HCT116 (cell line): ENCODE measurements around the gene FIP1L1. TPM values are rescaled to one million over a fixed set of nuclear protein-coding genes. Genes with fewer than 3 reads are reported as not detected.

Source experiments
- ATAC-seq: fragments of 200-7000 bp; cut with Tn5 transposase; 2 replicates; pipeline ENCODE4 v1.9.1; 2020; ENCODE audit warnings: mild to moderate bottlenecking, moderate library complexity
- BruUV-seq: library from RNA; stranded (reverse); fragments of 400-500 nt; replicated peaks from 2 replicates; lab custom pipeline; 2021; lab: Mats Ljungman, UMichigan
- CTCF ChIA-PET: fragments of 300-600 bp; sonication (Branson Sonifier 250); formaldehyde crosslinking; loops from one replicate; lab custom pipeline; 2021; ENCODE audit warnings: antibody characterized with exemption; lab: Charles Lee
- POLR2A ChIA-PET: fragments of 300-600, 350-600 bp; sonication (Branson Sonifier 250); formaldehyde crosslinking; loops from one replicate; lab custom pipeline; 2021; ENCODE audit warnings: antibody characterized with exemption; lab: Charles Lee
- RAD21 ChIA-PET, 2 experiments: fragments of 300-600 bp; sonication (Branson Sonifier 250); formaldehyde crosslinking; loops; one replicate each; lab custom pipeline; 2023; ENCODE audit warnings: low total read pairs in 2 of 2; ENCODE audit not compliant: uncharacterized antibody in 2 of 2, unreplicated experiment in 2 of 2, low non-redundant PET in 1 of 2; lab: Charles Lee
- DNase-seq: peaks from one replicate; pipeline ENCODE4 v3.0.0-alpha.2; 2010; ENCODE audit warnings: low read depth, low spot score
- H2AFZ ChIP-seq: fragments of 200-600 bp; shearing (Covaris generic), sonication (generic); 2 replicates; pipeline ENCODE4 v1.6.1; 2017; ENCODE audit warnings: low read depth, mixed run types, mixed read lengths, antibody characterized with exemption, low read length; ENCODE audit not compliant: poor library complexity, severe bottlenecking
- H3K27ac ChIP-seq: 2 replicates; pipeline ENCODE4 v1.5.1; 2012; ENCODE audit warnings: low read depth, low read length
- H3K27me3 ChIP-seq: fragments of 200-600 bp; sonication (generic); 2 replicates; pipeline ENCODE4 v1.6.1; 2016; ENCODE audit warnings: mixed run types, low read length, mixed read lengths; ENCODE audit not compliant: insufficient read depth
- H3K36me3 ChIP-seq, 2 experiments: fragments of 200-500 bp in 1 of 2; fragments of 200-600 bp in 1 of 2; sonication (Bioruptor generic) in 1 of 2; sonication (generic) in 1 of 2; 2 replicates each; pipeline versions ENCODE4 v1.5.1 to v1.6.1; 2014 to 2016; ENCODE audit warnings: low read length in 2 of 2, inconsistent platforms in 1 of 2, mixed read lengths in 1 of 2, mixed run types in 1 of 2; ENCODE audit not compliant: insufficient read depth in 2 of 2, control insufficient read depth in 1 of 2
- H3K4me1 ChIP-seq, 2 experiments: fragments of 200-600 bp in 1 of 2; sonication (generic) in 1 of 2; 2 replicates each; pipeline versions ENCODE4 v1.5.1 to v1.6.1; 2012 to 2017; ENCODE audit warnings: low read length in 2 of 2, inconsistent platforms in 1 of 2, mild to moderate bottlenecking in 1 of 2, mixed read lengths in 1 of 2, mixed run types in 1 of 2, moderate library complexity in 1 of 2; ENCODE audit not compliant: insufficient read depth in 2 of 2, control insufficient read depth in 1 of 2
- H3K4me2 ChIP-seq: fragments of 200-600 bp; sonication (generic); 2 replicates; pipeline ENCODE4 v1.6.1; 2017; ENCODE audit warnings: mixed run types, low read length, mixed read lengths
- H3K4me3 ChIP-seq, 2 experiments: fragments of 200-600 bp in 1 of 2; sonication (generic) in 1 of 2; replicated peaks in 1 of 2; 2 replicates each; pipeline ENCODE4 v1.5.1; 2011 to 2016; ENCODE audit warnings: low read length in 2 of 2, control low read depth in 1 of 2, low read depth in 1 of 2, mild to moderate bottlenecking in 1 of 2, mixed read lengths in 1 of 2, mixed run types in 1 of 2
- H3K79me2 ChIP-seq: fragments of 200-600 bp; sonication (generic); 2 replicates; pipeline ENCODE4 v1.6.1; 2017; ENCODE audit warnings: mild to moderate bottlenecking, mixed run types, low read length, moderate library complexity, mixed read lengths; ENCODE audit not compliant: insufficient read depth
- H3K9ac ChIP-seq: fragments of 200-600 bp; sonication (generic); 2 replicates; pipeline ENCODE4 v1.6.1; 2016; ENCODE audit warnings: low read length, mixed read lengths
- H3K9me2 ChIP-seq: fragments of 200-600 bp; sonication (generic), shearing (Covaris generic); 2 replicates; pipeline ENCODE4 v1.6.1; 2017; ENCODE audit warnings: mixed run types, mild to moderate bottlenecking, moderate library complexity; ENCODE audit not compliant: insufficient read depth
- H3K9me3 ChIP-seq, 2 experiments: fragments of 200-500 bp in 1 of 2; fragments of 200-600 bp in 1 of 2; sonication (Bioruptor generic) in 1 of 2; sonication (generic) in 1 of 2; 2 replicates each; pipeline ENCODE4 v1.6.1; 2014 to 2017; ENCODE audit warnings: low read length in 2 of 2, mixed read lengths in 2 of 2, inconsistent platforms in 1 of 2, low read depth in 1 of 2, mild to moderate bottlenecking in 1 of 2, mixed run types in 1 of 2, moderate library complexity in 1 of 2; ENCODE audit not compliant: control insufficient read depth in 1 of 2, insufficient read depth in 1 of 2
- H4K20me1 ChIP-seq: fragments of 200-600 bp; sonication (generic), shearing (Covaris generic); 2 replicates; pipeline ENCODE4 v1.6.1; 2017; ENCODE audit warnings: mixed run types, mild to moderate bottlenecking, moderate library complexity; ENCODE audit not compliant: insufficient read depth
- CBX3 ChIP-seq: IDR thresholded peaks from 2 replicates; pipeline ENCODE4 v1.6.1; 2012; ENCODE audit warnings: low read depth
- CEBPB ChIP-seq: IDR thresholded peaks from 2 replicates; pipeline ENCODE4 v1.6.1; 2012; ENCODE audit warnings: low read depth
- FOSL1 ChIP-seq: IDR thresholded peaks from 2 replicates; pipeline ENCODE4 v1.6.1; 2012; ENCODE audit warnings: low read depth
- JUND ChIP-seq: IDR thresholded peaks from 2 replicates; pipeline ENCODE4 v1.6.1; 2012
- POLR2AphosphoS5 ChIP-seq: IDR thresholded peaks from 2 replicates; pipeline ENCODE4 v1.6.1; 2011; ENCODE audit warnings: mild to moderate bottlenecking, low read depth, low read length, moderate library complexity
- RAD21 ChIP-seq: IDR thresholded peaks from 2 replicates; pipeline ENCODE4 v1.6.1; 2012; ENCODE audit warnings: low read depth, mild to moderate bottlenecking
- SIN3A ChIP-seq: IDR thresholded peaks from 2 replicates; pipeline ENCODE4 v1.6.1; 2012; ENCODE audit warnings: low read depth
- SP1 ChIP-seq: IDR thresholded peaks from 2 replicates; pipeline ENCODE4 v1.6.1; 2012; ENCODE audit warnings: low read depth
- SRF ChIP-seq: IDR thresholded peaks from 2 replicates; pipeline ENCODE4 v1.6.1; 2012; ENCODE audit warnings: low read depth
- TCF7L2 ChIP-seq: IDR thresholded peaks from 2 replicates; pipeline ENCODE4 v1.7.0; 2011; ENCODE audit warnings: borderline replicate concordance, inconsistent platforms; ENCODE audit not compliant: insufficient read depth, insufficient read length; ENCODE audit errors: extremely low read depth
- YY1 ChIP-seq: IDR thresholded peaks from 2 replicates; pipeline ENCODE4 v1.6.1; 2011; ENCODE audit warnings: low read length, low read depth, moderate library complexity, mild to moderate bottlenecking; ENCODE audit not compliant: insufficient replicate concordance; ENCODE audit errors: extremely low read depth
- ZFX ChIP-seq: fragments of 450-650 bp; IDR thresholded peaks from 2 replicates; pipeline ENCODE4 v1.6.1; 2017
- ZNF274 ChIP-seq: fragments of 200-500 bp; sonication (Bioruptor generic); IDR thresholded peaks from 2 replicates; pipeline ENCODE4 v1.6.1; 2014; ENCODE audit warnings: mild to moderate bottlenecking, low read depth, low read length, inconsistent platforms
- intact Hi-C: fragments of 100-400 bp; cut with micrococcal nuclease; formaldehyde crosslinking; loops from 2 replicates; pipeline ENCODE4 v1.10.0; 2022
- total RNA-seq: library from RNA; stranded (reverse); gene quantifications from one replicate; pipeline ENCODE4 v1.2.1, GENCODE V29; 2021; ENCODE audit not compliant: unreplicated experiment
- TF ChIP-seq, protein P1 (sequence below), 3 experiments: fragments of 200-600 bp in 1 of 3; sonication (generic) in 1 of 3; IDR thresholded peaks in 2 of 3; conservative IDR thresholded peaks in 1 of 3; 2 replicates each; pipeline ENCODE4 v1.5.1; 2012 to 2017; ENCODE audit warnings: low read depth in 2 of 3, low read length in 2 of 3, antibody characterized with exemption in 1 of 3, borderline replicate concordance in 1 of 3, control low read depth in 1 of 3, mild to moderate bottlenecking in 1 of 3, mixed read lengths in 1 of 3, mixed run types in 1 of 3, moderate library complexity in 1 of 3; ENCODE audit not compliant: insufficient read depth in 1 of 3
- TF ChIP-seq, protein P2 (sequence below): IDR thresholded peaks from 2 replicates; pipeline ENCODE4 v1.6.1; 2012; ENCODE audit warnings: low read depth
- TF ChIP-seq, protein P3 (sequence below): IDR thresholded peaks from 2 replicates; pipeline ENCODE4 v1.6.1; 2012

The FIP1L1 gene
- total RNA-seq, 1 experiment from 2014 or later, result 63.6 TPM

DNA sequence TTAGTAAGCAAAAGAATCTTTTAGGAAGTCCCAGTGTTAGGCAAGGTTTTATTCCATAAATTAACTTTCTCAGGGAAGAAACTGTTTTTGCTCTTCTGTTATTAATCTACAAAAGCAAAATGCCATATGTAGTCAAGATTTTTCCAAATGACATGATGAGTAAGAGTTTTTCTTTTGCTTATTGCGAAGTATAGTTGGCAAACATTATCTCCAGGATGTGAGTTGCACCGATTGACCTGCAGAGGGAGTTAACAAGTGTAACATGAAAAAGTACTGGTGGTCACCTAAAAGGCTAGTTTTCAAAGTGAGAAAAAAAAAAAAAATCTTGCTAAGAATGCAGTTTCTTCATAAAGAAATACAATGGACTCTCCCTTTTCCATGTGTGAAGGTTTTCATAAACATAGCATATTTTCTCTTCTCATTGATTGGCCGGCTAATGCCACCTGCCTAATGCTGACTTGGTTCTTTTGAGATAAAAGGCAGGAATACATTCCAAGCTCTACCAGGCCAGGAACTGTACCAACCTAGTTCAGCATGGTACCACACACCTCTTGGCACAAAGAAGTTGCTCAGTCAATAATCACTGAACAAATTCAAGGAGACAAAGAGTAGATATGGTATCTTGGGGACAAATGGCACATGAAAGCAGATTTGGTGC, 113.7 kb downstream of the FIP1L1 start:
- RAD21 ChIA-PET, result no interaction called here
- H3K4me2 ChIP-seq, result no peak overlapping the region
- no peaks in the 10 kb centered on the region for H3K36me3 ChIP-seq
- no TSS peak for BruUV-seq
- TF ChIP-seq, protein P1, sequence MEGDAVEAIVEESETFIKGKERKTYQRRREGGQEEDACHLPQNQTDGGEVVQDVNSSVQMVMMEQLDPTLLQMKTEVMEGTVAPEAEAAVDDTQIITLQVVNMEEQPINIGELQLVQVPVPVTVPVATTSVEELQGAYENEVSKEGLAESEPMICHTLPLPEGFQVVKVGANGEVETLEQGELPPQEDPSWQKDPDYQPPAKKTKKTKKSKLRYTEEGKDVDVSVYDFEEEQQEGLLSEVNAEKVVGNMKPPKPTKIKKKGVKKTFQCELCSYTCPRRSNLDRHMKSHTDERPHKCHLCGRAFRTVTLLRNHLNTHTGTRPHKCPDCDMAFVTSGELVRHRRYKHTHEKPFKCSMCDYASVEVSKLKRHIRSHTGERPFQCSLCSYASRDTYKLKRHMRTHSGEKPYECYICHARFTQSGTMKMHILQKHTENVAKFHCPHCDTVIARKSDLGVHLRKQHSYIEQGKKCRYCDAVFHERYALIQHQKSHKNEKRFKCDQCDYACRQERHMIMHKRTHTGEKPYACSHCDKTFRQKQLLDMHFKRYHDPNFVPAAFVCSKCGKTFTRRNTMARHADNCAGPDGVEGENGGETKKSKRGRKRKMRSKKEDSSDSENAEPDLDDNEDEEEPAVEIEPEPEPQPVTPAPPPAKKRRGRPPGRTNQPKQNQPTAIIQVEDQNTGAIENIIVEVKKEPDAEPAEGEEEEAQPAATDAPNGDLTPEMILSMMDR (IDR thresholded peaks at IDR 0.05 in 2 of 3, conservative IDR thresholded peaks at IDR 0.05 in 1 of 3; ENCODE audit: borderline replicate concordance in 1 of 3, insufficient read depth in 1 of 3, low read depth in 2 of 3, low read length in 2 of 3), result peak; percentile 26 to 76 (median 71); a peak in 5 of 6 replicates
- TF ChIP-seq RAD21 (peak; percentile 41), SP1 (no peak), YY1 (no peak), FOSL1 (no peak), ZFX (no peak), ZNF274 (no peak), POLR2AphosphoS5 (no peak), TCF7L2 (no peak), JUND (no peak), CBX3 (no peak), CEBPB (0 out of 2 replicates have a peak, but pooled peaks have one; percentile 30), SRF (no peak), SIN3A (no peak)
- TF ChIP-seq, protein P2, sequence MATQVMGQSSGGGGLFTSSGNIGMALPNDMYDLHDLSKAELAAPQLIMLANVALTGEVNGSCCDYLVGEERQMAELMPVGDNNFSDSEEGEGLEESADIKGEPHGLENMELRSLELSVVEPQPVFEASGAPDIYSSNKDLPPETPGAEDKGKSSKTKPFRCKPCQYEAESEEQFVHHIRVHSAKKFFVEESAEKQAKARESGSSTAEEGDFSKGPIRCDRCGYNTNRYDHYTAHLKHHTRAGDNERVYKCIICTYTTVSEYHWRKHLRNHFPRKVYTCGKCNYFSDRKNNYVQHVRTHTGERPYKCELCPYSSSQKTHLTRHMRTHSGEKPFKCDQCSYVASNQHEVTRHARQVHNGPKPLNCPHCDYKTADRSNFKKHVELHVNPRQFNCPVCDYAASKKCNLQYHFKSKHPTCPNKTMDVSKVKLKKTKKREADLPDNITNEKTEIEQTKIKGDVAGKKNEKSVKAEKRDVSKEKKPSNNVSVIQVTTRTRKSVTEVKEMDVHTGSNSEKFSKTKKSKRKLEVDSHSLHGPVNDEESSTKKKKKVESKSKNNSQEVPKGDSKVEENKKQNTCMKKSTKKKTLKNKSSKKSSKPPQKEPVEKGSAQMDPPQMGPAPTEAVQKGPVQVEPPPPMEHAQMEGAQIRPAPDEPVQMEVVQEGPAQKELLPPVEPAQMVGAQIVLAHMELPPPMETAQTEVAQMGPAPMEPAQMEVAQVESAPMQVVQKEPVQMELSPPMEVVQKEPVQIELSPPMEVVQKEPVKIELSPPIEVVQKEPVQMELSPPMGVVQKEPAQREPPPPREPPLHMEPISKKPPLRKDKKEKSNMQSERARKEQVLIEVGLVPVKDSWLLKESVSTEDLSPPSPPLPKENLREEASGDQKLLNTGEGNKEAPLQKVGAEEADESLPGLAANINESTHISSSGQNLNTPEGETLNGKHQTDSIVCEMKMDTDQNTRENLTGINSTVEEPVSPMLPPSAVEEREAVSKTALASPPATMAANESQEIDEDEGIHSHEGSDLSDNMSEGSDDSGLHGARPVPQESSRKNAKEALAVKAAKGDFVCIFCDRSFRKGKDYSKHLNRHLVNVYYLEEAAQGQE, result no peak
- TF ChIP-seq, protein P3, sequence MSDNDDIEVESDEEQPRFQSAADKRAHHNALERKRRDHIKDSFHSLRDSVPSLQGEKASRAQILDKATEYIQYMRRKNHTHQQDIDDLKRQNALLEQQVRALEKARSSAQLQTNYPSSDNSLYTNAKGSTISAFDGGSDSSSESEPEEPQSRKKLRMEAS, result no peak
- TF ChIP-seq, all 23 proteins: peak for 3
- peak; percentile 63; the same call in 1 of the 2 replicates for ATAC-seq
- H3K27ac ChIP-seq, result no peak overlapping the region
- H3K4me1 ChIP-seq, result peaks cover 0 to 6% of the 10 kb centered on the region in 2 experiments; a peak in 1 of 4 replicates
- DNase-seq, result peak; percentile 27
- POLR2A ChIA-PET, result no interaction called here
- H2AFZ ChIP-seq, result no peak overlapping the region
- no peak overlapping the region for H3K9ac ChIP-seq
- no peaks in the 10 kb centered on the region for H3K9me3 ChIP-seq
- H3K27me3 ChIP-seq, result peaks cover 2% of the 10 kb centered on the region; the same call in 1 of the 2 replicates
- no peaks in the 10 kb centered on the region for H4K20me1 ChIP-seq
- CTCF ChIA-PET, result interaction anchor here (0.9 to 1.8 kb wide), 2 partner anchors 10 to 743 kb away, joined by 5 read pairs; no protein-coding TSS in a partner anchor
- H3K79me2 ChIP-seq, result no peaks in the 10 kb centered on the region
- H3K4me3 ChIP-seq, result no peak overlapping the region
- intact Hi-C loops, result loop anchor here (2.0 to 5.0 kb wide), 2 partner anchors 101 to 744 kb away; partner anchors contain the start of gene LNX1
- H3K9me2 ChIP-seq, result no peaks in the 10 kb centered on the region
